Endodermal cell (in vitro differentiated cells): ENCODE data around the gene ZNF837. TPM values are rescaled to one million over a fixed set of nuclear protein-coding genes. Genes with fewer than 3 reads are reported as not detected.

Source experiments
- DNase-seq: peaks from one replicate; pipeline ENCODE4 v3.0.0-alpha.2; 2017
- H3K27ac ChIP-seq: 2 replicates; pipeline ENCODE4 v1.5.1; 2013; ENCODE audit warnings: mild to moderate bottlenecking, low read depth, low read length, moderate library complexity
- H3K27me3 ChIP-seq: 2 replicates; pipeline ENCODE4 v1.6.1; 2013; ENCODE audit warnings: mild to moderate bottlenecking, low read length, moderate library complexity; ENCODE audit not compliant: insufficient read depth, control insufficient read depth, poor library complexity, severe bottlenecking
- H3K36me3 ChIP-seq: 2 replicates; pipeline ENCODE4 v1.7.0; 2013; ENCODE audit warnings: mild to moderate bottlenecking, low read length, moderate library complexity; ENCODE audit not compliant: control insufficient read depth, insufficient read depth
- H3K4me1 ChIP-seq: one replicate; pipeline ENCODE4 v1.7.0; 2013; ENCODE audit warnings: low read length; ENCODE audit not compliant: control insufficient read depth, insufficient read depth
- H3K4me3 ChIP-seq: 2 replicates; pipeline ENCODE4 v1.5.1; 2013; ENCODE audit warnings: mild to moderate bottlenecking, low read length, moderate library complexity
- H3K9ac ChIP-seq: 2 replicates; pipeline ENCODE4 v1.6.1; 2013; ENCODE audit warnings: mild to moderate bottlenecking, low read length, moderate library complexity; ENCODE audit not compliant: poor library complexity, severe bottlenecking; ENCODE audit errors: extremely low read depth
- H3K9me3 ChIP-seq: 2 replicates; pipeline ENCODE4 v1.6.1; 2013; ENCODE audit warnings: mild to moderate bottlenecking, low read length, moderate library complexity; ENCODE audit not compliant: control insufficient read depth
- H3K27ac Mint-ChIP-seq: 2 replicates; pipeline ENCODE4 v1.8.0; 2020; ENCODE audit warnings: mixed read lengths
- H3K27me3 Mint-ChIP-seq: 2 replicates; pipeline ENCODE4 v1.8.0; 2021; ENCODE audit warnings: mild to moderate bottlenecking, mixed read lengths; ENCODE audit not compliant: insufficient read depth
- H3K36me3 Mint-ChIP-seq: 2 replicates; pipeline ENCODE4 v1.8.0; 2020; ENCODE audit warnings: low read depth, mixed read lengths
- H3K4me1 Mint-ChIP-seq: 2 replicates; pipeline ENCODE4 v1.8.0; 2020; ENCODE audit warnings: mixed read lengths
- H3K4me3 Mint-ChIP-seq: 2 replicates; pipeline ENCODE4 v1.8.0; 2020; ENCODE audit warnings: mild to moderate bottlenecking, moderate library complexity, mixed read lengths
- H3K9me3 Mint-ChIP-seq: 2 replicates; pipeline ENCODE4 v1.8.0; 2020; ENCODE audit warnings: mild to moderate bottlenecking, mixed read lengths
- CTCF ChIP-seq: fragments of 200-600 bp; sonication (generic); conservative IDR thresholded peaks from 2 replicates; pipeline ENCODE4 v1.5.0; 2021; ENCODE audit warnings: antibody characterized with exemption, mild to moderate bottlenecking
- WGBS, 2 experiments: methylation state at CpG; one replicate each; pipeline versions ENCODE4 v1.1.5 to v1.1.7; 2013; ENCODE audit warnings: missing lambda C conversion rate in 2 of 2, mixed read lengths in 1 of 2; ENCODE audit not compliant: insufficient coverage in 1 of 2, insufficient read length in 1 of 2; 5-methylcytosine and 5-hydroxymethylcytosine counted together
- total RNA-seq, 2 donors: library from RNA; stranded (reverse); fragmentation: NEBNext Ultra II Directional in 1 of 2; extraction: Animal tissue kit (Norgen Biotek cat#: 25700) in 1 of 2; gene quantifications; 2 replicates in 1 of 2; 3 replicates in 1 of 2; pipeline ENCODE4 v1.2.1, GENCODE V29; 2021

The ZNF837 gene
- total RNA-seq, 2 donors from 2014 or later: 3.1 to 3.8 TPM

GRCh38 chr19:58395220-58395978 is 14.6 kb upstream of the ZNF837 start, which contains the start of gene RNF225:
RNF225 (plus strand) TSS chr19:58395656; CDS start chr19:58396090, 434 bp downstream.
- peaks cover 46% of the 10 kb centered on the region for H3K36me3 ChIP-seq
- peaks cover 36% of the 10 kb centered on the region for H3K36me3 Mint-ChIP-seq
- no peak within 1 kb of the TSS for H3K27ac Mint-ChIP-seq
- no peak within 1 kb of the TSS for H3K4me3 ChIP-seq
- H3K9ac ChIP-seq: no peak within 1 kb of the TSS
- no peaks in the 10 kb centered on the region for H3K9me3 Mint-ChIP-seq
- peaks cover 52% of the 10 kb centered on the region for H3K27me3 Mint-ChIP-seq
- 70% methylated on average over 18 to 21 of the region's 21 CpGs for WGBS, 2 experiments
- H3K4me3 Mint-ChIP-seq: peak within 1 kb of the TSS; percentile 40
- no peak within 1 kb of the TSS for H3K27ac ChIP-seq
- H3K4me1 Mint-ChIP-seq: peaks cover 8% of the 10 kb centered on the region
- H3K27me3 ChIP-seq: no peaks in the 10 kb centered on the region
- DNase-seq: peak; percentile 87
- no peak for TF ChIP-seq CTCF
- peaks cover 6% of the 10 kb centered on the region for H3K4me1 ChIP-seq
- no peaks in the 10 kb centered on the region for H3K9me3 ChIP-seq

GRCh38 chr19:58394821-58395219 is 14.0 kb upstream of the ZNF837 start:
- H3K4me3 ChIP-seq: no peak overlapping the region
- H3K9me3 ChIP-seq: no peaks in the 10 kb centered on the region
- no peak overlapping the region for H3K27ac ChIP-seq
- Mint-ChIP-seq H3K4me1 (peaks cover 5% of the 10 kb centered on the region), H3K9me3 (no peaks in the 10 kb centered on the region), H3K36me3 (peaks cover 39% of the 10 kb centered on the region), H3K4me3 (no peak overlapping the region), H3K27ac (no peak overlapping the region), H3K27me3 (peaks cover 47% of the 10 kb centered on the region)
- no peak overlapping the region for H3K9ac ChIP-seq
- H3K27me3 ChIP-seq: no peaks in the 10 kb centered on the region
- peaks cover 6% of the 10 kb centered on the region for H3K4me1 ChIP-seq
- H3K36me3 ChIP-seq: peaks cover 51% of the 10 kb centered on the region
- no peak for TF ChIP-seq CTCF
- DNase-seq: no peak
- WGBS, 2 experiments: 97% methylated on average over 3 of the region's 3 CpGs; no CpG with 5 or more reads in 1 of the 2 experiments

- Histone ChIP-seq H3K9me3 (no peaks in the 10 kb centered on the region), H3K9ac (no peak overlapping the region), H3K27ac (no peak overlapping the region), H3K4me1 (peaks cover 6% of the 10 kb centered on the region), H3K4me3 (no peak overlapping the region), H3K27me3 (no peaks in the 10 kb centered on the region), H3K36me3 (peaks cover 60% of the 10 kb centered on the region)
- TF ChIP-seq CTCF: no peak
- no peak for DNase-seq
- no peak overlapping the region for H3K27ac Mint-ChIP-seq
- no peak overlapping the region for H3K4me3 Mint-ChIP-seq
- H3K4me1 Mint-ChIP-seq: peaks cover 11% of the 10 kb centered on the region
- H3K36me3 Mint-ChIP-seq: peaks cover 45% of the 10 kb centered on the region
- WGBS, 2 experiments: 88 to 100% methylated on average over 4 of the region's 4 CpGs
- no peaks in the 10 kb centered on the region for H3K9me3 Mint-ChIP-seq
- H3K27me3 Mint-ChIP-seq: peaks cover 36% of the 10 kb centered on the region
Observed at GRCh38 chr19:58393725-58394033, 12.8 kb upstream of the ZNF837 start.
